ENCODE results near the gene PIK3C2A.

Gene PIK3C2A

GRCh38 chr11:17214338-17214737 lies 6.6 kb upstream of the PIK3C2A start:
- DNase-seq = no peak

DNA sequence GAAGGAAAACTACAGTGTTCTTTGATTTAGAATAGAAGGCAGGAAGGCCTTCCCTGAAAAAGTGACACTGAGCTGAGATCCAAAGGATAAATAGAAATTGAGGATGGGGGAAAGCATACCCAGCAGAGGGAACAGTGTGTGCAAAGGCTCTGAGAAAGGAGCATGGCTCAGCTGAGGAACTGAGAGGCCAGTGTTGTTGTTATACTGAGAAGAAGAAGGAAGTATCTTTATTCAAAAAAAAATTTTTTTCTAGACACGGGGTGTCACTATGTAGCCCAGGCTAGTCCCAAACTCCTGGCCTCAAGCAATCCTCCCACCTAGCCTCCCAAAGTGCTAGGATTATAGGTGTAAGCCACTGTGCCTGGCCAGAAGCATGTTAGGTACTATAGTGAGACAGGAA lies 3.5 kb upstream of the PIK3C2A start:
- DNase-seq = no peak

DNA sequence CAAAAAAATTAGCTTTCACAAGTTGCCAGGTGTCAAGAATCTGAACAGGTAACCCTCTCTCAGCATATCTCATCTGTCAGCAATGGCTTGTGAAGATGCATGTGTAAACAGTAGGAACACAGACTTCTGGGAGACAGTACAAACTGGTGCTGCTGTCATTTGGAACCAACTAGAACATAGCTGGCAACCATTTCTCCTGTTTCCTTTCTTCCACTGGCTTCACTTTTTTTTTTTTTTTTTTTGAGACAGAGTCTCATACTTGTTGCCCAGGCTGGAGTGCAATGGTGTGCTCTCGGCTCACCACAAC lies 2.1 kb upstream of the PIK3C2A start:
- DNase-seq = no peak

DNA sequence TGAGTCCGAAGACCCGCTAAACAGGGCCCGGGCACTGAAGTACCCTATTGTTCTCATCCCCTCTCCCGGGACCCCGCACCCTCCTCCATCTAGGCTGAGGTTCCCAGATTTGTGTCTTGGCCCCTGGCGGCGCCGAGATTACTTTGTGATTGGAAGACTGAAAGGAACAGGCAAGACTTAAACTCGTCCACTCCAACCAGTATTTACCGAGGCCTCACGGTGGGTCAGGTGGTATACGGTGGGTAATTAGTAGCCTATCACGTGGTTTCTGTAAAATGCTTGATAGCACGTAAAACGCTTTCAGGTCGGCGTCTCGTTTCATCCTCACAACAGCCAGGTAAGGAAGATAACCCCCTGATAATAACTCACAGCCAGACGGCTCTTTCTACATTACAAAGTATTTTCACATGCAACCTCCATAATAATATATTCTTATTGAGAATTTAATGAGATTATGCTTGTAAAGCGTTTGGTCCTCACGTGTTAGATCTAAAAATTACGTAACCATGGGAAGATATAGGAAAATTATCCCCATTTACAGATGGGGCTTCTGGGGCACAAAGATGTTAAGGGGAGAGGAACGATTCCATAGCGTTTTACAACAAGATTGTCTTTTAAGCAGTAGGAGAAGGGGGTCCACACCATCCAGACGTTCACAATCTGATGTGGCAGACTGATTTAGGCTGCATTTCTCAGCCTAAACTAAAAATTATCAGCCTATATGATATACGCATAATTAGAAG lies 642 bp upstream of the PIK3C2A start:
- DNase-seq = peak; percentile 48

- DNase-seq = no peak
Observed at GRCh38 chr11:17206463-17206862, 1.3 kb downstream of the PIK3C2A start.

- DNase-seq = no peak
Observed at GRCh38 chr11:17197431-17197898, 10.3 kb downstream of the PIK3C2A start.

GRCh38 chr11:17188675-17189074 lies 19.1 kb downstream of the PIK3C2A start:
- DNase-seq = no peak

DNA sequence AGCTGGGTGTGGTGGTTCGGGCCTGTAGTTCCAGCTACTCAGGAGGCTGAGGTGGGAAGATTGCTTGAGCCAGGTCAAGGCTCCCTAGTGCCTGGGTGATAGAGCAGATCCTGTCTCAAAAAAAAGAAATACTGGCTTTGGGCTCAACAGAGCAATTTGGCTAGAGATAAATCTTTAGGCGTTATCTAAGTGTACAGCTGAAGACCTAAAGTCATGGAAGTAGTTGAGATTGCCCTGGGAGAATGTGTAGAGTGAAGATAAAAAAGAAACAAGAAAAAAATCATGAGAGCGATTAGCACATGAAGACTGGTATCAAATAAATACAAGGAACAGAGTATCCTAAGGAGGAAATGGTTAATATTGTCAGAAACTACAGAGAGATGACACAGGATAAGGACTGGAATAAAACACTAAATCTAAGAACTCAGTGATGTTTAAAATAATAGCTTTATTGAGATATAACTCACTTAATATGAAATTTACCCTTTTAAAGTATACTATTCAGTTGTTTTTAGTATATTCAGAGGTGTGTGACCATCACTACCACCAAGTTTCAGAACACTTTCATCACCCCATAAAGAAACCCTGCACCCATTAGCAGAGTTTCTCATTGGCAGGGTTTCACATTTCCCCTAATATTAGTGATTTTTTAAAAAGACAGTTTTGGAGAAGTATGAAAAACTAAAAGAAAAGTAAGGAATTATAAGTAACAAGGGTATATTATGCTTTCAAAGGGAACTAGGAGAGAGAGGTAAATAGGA lies 20.7 kb downstream of the PIK3C2A start:
- DNase-seq = no peak

GRCh38 chr11:17185938-17186337 lies 21.8 kb downstream of the PIK3C2A start:
- no peak for DNase-seq

- DNase-seq = no peak
Observed at GRCh38 chr11:17184882-17185587, 22.8 kb downstream of the PIK3C2A start.

DNA sequence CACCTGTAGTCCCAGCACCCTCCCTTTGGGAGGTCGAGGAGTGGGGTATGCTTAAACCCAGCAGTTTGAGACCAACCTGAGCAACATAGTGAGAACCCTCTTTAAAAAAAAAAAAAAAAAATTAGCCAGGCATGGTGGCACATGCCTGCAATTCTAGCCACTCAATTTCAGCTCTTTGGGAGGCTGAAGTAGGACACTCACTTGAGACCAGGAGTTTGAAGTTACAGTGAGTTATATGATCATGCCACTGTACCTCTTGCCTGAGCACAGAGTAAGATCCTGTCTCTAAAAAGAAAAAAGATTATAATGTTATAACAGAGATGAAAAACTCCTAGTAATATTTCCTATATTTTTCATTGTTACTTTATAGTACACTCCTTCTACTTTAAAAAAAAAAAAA lies 23.9 kb downstream of the PIK3C2A start:
- DNase-seq = no peak

DNA sequence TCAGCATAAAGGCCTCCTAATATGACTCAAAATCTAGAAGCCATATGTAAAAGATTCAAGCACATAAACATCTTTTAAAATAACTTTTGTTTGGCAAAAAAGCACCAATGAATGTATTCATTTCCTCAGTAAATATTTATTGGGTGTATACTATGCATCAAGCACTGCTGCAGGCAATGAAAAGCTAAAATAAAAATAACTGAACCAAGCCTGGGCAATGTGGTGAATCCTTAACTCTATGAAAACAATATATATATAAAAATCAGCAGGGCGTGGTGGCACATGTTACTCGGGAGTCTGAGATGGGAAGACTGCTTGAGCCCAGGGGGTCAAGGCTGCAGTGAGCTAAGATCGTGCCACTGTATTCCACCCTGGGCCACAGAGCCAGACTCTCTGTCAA lies 27.8 kb downstream of the PIK3C2A start:
- no peak for DNase-seq

DNA sequence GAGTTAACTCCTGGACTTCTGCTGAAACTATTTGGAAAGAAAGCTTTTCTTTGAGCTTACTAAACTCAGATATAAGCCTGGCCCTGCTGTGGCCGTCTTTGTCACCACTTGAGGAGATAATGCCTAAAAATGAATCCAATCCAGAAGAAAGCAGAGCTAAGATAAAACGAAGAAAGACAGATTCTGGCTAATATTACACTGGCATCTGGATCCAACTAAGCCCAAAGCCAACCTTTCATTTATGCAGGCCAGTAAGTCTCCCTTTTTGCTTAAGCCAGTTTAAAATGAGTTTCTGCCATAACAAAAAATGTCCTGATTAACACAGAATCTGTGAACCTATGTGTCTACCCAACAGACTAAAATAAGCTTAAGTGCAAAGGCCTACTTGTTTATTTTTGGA lies 34.5 kb downstream of the PIK3C2A start:
- DNase-seq = no peak

DNA sequence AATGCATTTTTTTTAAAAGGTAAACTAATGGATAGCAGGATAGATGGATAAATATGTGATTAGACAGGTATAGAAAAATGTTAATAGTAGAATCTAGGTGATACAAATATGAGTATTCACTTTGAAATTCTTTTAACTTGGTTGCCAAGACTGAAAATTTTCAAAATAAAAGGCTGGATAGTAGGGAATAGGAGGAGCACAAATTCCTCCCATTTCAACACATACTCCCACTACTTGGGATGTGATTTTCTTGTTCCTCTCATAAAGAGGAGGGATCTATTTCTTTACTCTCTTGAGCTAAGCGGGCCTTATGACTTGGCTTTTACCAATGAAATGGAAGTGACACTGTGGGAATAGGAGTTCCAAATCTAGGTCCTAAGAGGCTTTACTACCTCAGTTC lies 35.9 kb downstream of the PIK3C2A start:
- no peak for DNase-seq

GRCh38 chr11:17171343-17171742 lies 36.4 kb downstream of the PIK3C2A start:
- no peak for DNase-seq

DNA sequence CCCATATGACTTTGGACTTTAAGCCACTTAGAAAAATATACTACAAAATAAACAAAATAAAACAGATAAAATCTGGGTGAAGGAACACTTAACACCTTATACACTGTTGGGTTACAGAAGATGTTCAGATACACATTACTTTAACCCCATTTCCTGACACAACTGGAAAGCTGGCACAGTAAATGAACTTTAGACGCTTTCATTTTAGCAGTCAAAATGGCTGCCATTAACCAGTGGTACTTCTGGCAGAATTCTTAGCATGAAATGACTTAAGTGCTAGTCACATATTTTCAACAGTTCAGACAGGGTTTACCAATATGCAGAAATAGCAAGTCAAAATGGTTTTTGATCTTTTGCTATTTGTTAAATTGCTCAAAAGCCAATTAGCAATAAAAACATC lies 37.9 kb downstream of the PIK3C2A start:
- no peak for DNase-seq

DNA sequence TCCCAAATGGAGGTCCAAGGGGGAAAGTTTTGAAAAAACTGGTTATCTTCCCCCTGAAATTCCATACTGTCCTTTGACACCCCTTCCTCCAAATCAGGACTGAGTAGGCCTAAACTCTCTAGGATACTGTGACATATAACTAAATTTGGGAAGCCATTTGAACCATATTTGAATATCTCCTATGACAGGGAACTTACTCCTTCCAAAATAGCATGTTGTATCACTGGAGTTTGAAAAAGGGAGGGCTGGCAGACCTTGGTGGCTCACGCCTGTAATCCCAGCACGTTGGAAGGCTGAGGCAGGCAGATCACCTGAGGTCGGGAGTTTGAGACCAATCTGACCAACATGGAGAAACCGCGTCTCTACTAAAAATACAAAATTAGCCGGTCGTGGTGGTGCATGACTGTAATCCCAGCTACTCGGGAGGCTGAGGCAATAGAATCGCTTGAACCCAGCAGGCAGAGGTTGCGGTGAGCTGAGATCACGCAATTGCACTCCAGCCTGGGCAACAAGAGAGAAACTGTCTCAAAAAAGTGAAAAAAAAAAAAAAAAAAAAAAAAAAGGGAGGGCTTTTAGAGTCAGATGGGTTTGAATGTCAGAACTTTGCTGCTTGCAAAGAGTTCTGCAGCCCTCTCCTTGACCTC lies 42.4 kb downstream of the PIK3C2A start:
- DNase-seq = no peak

DNA sequence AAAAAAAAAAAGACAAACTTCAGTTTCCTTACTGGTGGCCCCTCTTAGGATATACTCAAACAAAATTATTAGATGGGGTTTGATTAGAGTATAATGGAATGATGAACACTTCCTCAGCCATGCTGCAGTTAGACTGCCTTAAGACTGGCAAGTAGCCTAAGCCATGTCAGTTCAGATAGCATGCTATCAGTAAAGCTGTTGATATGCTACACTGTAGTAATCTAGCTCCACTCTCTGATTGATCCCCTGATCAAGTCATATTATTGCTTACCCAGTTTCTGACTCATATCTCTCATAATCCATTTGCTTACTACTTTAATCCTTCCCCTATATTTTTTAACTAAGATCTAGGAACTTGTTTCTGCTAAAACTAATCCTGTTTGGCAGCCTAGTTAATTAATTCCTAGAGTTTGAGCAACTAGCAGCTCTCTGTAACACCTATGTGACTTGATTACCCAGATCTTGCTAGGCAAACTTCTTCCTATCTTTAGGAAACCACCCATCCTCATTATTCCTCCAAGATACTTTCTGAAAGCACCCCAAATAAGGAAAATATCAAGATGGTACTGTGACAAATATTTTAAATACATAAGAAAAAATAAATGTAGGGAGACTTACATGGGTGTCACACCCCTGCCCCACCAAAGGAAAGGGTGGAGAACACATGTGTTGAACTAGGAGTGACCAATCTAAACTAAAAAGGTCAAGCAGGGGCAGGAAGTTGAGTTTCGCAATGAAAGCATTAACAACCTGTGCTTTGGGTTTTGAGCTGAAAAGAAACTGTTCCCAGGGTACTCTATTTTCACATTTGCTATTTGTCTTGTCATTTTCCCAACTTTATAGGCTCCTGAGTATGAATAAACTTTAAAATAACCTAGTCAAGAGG lies 43.2 kb downstream of the PIK3C2A start:
- no peak for DNase-seq

DNA sequence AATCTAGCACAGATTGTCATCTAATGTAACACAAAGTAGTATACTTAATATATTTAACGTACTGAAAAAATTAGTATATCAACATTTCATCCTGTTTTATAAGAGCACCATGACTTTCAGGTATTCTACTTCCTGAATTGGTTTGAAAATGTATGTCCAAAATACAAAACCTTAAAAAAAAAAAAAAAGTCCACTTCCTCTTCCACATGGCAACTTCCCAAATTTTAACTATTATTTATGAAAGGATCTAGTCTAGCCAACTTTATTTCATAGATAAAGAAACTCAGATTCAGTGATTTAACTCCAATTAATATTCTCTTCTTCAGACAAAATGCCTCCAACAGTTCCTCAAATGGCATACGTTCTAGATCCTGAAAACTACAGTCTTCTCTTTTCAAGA lies 44.0 kb downstream of the PIK3C2A start:
- no peak for DNase-seq

DNA sequence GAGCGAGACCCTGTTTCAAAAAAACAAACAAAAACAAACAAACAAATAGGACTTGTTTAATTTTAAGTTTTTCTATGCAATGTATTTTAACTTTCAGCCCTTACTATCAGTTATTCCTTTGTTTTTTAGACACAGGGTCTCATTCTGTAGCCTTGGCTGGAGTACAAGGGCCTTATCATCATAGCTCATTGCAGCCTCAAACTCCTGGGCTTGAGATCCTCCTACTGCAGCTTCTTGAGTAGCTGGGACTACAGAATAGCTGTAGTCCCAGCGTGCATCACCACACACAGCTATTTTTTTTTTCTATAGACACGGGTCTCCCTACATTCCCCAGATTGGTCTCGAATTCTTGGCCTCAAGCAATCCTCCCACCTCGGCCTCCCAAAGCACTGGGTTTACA lies 44.5 kb downstream of the PIK3C2A start:
- DNase-seq = no peak

DNA sequence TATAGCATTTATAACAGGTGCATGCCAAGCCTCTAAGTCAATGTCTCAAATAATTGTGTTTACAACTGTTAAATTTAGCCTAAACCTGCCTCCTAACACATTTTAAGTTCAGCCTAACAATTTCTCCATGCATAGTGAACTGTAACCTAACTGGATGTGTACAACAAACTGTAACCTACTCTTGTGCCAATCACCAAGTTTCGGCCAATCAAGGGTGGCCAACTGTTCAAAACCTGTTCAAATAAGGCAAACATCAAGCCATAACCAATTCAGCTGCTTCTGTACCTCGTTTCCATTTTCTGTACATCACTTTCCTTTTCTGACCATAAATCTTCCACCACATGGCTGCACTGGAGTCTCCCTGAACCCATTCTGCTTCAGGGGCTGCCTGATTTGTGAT lies 45.4 kb downstream of the PIK3C2A start:
- no peak for DNase-seq

GRCh38 chr11:17161515-17161914 lies 46.3 kb downstream of the PIK3C2A start:
- no peak for DNase-seq

- DNase-seq = no peak
Observed at GRCh38 chr11:17159441-17159840, 48.3 kb downstream of the PIK3C2A start.

All from activated naive CD4-positive, alpha-beta T cell treated with Interleukin-2 at 50 U/mL for 16 hours (primary cell).